Sciatic nerve (tissue), 1 donor: ENCODE results near the gene PLOD2. TPM values are rescaled to one million over a fixed set of nuclear protein-coding genes. Genes with fewer than 3 reads are reported as not detected.

Experiments
- total RNA-seq: library from RNA; stranded (reverse); fragmentation: NEBNext Ultra II Directional; extraction: Animal tissue kit (Norgen Biotek cat#: 25700); gene quantifications from one replicate; pipeline ENCODE4 v1.2.1, GENCODE V29; 2021
- donor health status: DM: no; HTN: no; CAD: no.

Gene PLOD2
- total RNA-seq, 1 donor from 2014 or later = 37.2 TPM

Other genes starting within 250 kb of the PLOD2 start
- gene PLSCR4, start 89.9 kb upstream of the PLOD2 start, total RNA-seq = 242 TPM